ENCODE data around the gene CAMTA1. TPM values are rescaled to one million over a fixed set of nuclear protein-coding genes. Genes with fewer than 3 reads are reported as not detected.

Gene CAMTA1
- total RNA-seq, 6 experiments from 2014 or later, result 78.1 to 96.6 (median 86.1) TPM

GRCh38 chr1:7610936-7611335 is 825.7 kb downstream of the CAMTA1 start:
- no peak for TF ChIP-seq CTCF (IDR thresholded peaks at IDR 0.05)
- no peak overlapping the region for H3K4me3 Mint-ChIP-seq
- no peaks in the 10 kb centered on the region for H3K36me3 Mint-ChIP-seq (ENCODE audit: low read depth)
- DNase-seq, result no peak
- no peak overlapping the region for H3K27ac Mint-ChIP-seq
- H3K4me1 Mint-ChIP-seq (ENCODE audit: low read depth), result no peaks in the 10 kb centered on the region
- peaks cover 34% of the 10 kb centered on the region for H3K27me3 Mint-ChIP-seq (ENCODE audit: insufficient read depth)
- H3K9me3 Mint-ChIP-seq, result no peaks in the 10 kb centered on the region

GRCh38 chr1:7611421-7612010 is 826.3 kb downstream of the CAMTA1 start:
- peaks cover 30% of the 10 kb centered on the region for H3K27me3 Mint-ChIP-seq (ENCODE audit: insufficient read depth)
- DNase-seq, result no peak
- H3K4me1 Mint-ChIP-seq (ENCODE audit: low read depth), result no peaks in the 10 kb centered on the region
- H3K36me3 Mint-ChIP-seq (ENCODE audit: low read depth), result no peaks in the 10 kb centered on the region
- H3K9me3 Mint-ChIP-seq, result no peaks in the 10 kb centered on the region
- no peak for TF ChIP-seq CTCF (IDR thresholded peaks at IDR 0.05)
- H3K27ac Mint-ChIP-seq, result no peak overlapping the region
- no peak overlapping the region for H3K4me3 Mint-ChIP-seq

DNA sequence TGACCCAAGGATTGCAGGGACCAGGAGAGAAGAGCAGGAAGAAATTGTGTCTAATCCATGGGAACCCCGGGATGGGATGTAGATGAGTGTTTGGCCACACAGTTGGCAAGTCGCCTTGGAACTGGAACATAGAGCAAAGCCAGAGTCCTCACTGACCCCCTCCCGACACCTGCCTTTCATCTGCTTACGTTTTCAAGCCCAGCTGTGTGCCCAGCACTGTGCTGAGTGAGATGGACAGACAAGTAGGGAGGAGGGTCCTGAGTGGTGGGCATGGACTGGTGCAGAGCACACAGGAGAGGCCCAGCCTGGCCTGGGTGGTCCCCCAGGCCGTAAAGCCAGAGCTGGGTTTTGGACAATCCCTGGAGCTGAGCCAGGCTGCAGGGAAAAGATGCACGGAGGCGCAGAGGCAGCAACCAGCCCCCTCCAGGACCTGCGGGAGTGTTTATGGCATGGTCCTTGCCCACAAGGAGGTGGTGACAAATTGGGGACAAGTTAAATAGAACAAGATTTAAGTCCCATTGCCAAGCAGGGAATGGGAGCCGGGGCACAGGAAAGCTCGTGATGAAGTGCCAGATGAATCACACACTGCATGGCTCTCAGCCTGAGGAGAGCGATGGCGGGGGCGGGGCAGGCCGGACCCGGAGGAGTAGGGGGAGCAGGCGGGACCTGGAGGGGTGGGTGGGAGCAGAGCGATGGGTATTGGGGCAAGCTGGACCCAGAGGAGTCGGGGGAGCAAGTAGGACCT is 828.0 kb downstream of the CAMTA1 start:
- Mint-ChIP-seq H3K27ac (no peak overlapping the region), H3K4me3 (no peak overlapping the region), H3K36me3 (ENCODE audit: low read depth) (no peaks in the 10 kb centered on the region)

DNA sequence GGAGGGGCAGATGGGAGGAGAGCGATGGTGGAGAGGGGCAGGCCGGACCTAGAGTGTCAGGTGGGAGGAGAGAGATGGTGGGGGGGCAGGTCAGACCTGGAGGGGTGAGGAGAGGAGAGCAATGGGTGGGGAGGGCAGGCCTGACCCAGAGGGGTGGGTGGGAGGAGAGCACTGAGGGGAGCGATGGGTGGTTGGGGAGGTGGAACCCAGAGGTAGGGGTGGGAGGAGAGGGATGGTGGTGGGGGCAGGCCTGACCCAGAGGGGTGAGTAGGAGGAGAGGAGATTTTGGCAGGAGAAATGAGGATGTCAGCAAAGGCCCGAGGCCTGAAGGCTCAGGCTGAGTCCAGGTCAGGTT is 828.6 kb downstream of the CAMTA1 start:
- H3K36me3 Mint-ChIP-seq (ENCODE audit: low read depth), result no peaks in the 10 kb centered on the region
- H3K4me1 Mint-ChIP-seq (ENCODE audit: low read depth), result no peaks in the 10 kb centered on the region
- H3K27me3 Mint-ChIP-seq (ENCODE audit: insufficient read depth), result peaks cover 29% of the 10 kb centered on the region
- no peaks in the 10 kb centered on the region for H3K9me3 Mint-ChIP-seq
- DNase-seq, result no peak
- no peak for TF ChIP-seq CTCF (IDR thresholded peaks at IDR 0.05)
- H3K27ac Mint-ChIP-seq, result no peak overlapping the region
- no peak overlapping the region for H3K4me3 Mint-ChIP-seq

More for the DNA sequence above, 828.0 kb downstream of the CAMTA1 start:
- TF ChIP-seq CTCF (IDR thresholded peaks at IDR 0.05), result no peak
- Mint-ChIP-seq H3K27me3 (ENCODE audit: insufficient read depth) (peaks cover 27% of the 10 kb centered on the region), H3K4me1 (ENCODE audit: low read depth) (no peaks in the 10 kb centered on the region), H3K9me3 (no peaks in the 10 kb centered on the region)
- DNase-seq, result no peak

- no peaks in the 10 kb centered on the region for H3K36me3 Mint-ChIP-seq (ENCODE audit: low read depth)
- no peak for DNase-seq
- H3K4me1 Mint-ChIP-seq (ENCODE audit: low read depth), result no peaks in the 10 kb centered on the region
- H3K27ac Mint-ChIP-seq, result no peak overlapping the region
- peaks cover 36% of the 10 kb centered on the region for H3K27me3 Mint-ChIP-seq (ENCODE audit: insufficient read depth)
- H3K9me3 Mint-ChIP-seq, result no peaks in the 10 kb centered on the region
- TF ChIP-seq CTCF (IDR thresholded peaks at IDR 0.05), result no peak
- H3K4me3 Mint-ChIP-seq, result no peak overlapping the region
Observed at GRCh38 chr1:7614576-7615074, 829.4 kb downstream of the CAMTA1 start.
